C4-2B (cell line): ENCODE measurements around the gene RAB40A.

Experiments used
- H3K27ac ChIP-seq: fragments of 450-650 bp; 2 replicates; pipeline ENCODE4 v1.5.1; 2017
- ZFX ChIP-seq: fragments of 450-650 bp; IDR thresholded peaks from 2 replicates; pipeline ENCODE4 v1.6.1; 2017
- TF ChIP-seq, protein P1 (sequence below): fragments of 450-650 bp; conservative IDR thresholded peaks from 2 replicates; pipeline ENCODE4 v1.5.1; 2017; ENCODE audit warnings: mild to moderate bottlenecking

Gene RAB40A

GRCh38 chrX:103536732-103537131 lies 17.4 kb upstream of the RAB40A start:
- no peak for TF ChIP-seq ZFX
- TF ChIP-seq, protein P1, sequence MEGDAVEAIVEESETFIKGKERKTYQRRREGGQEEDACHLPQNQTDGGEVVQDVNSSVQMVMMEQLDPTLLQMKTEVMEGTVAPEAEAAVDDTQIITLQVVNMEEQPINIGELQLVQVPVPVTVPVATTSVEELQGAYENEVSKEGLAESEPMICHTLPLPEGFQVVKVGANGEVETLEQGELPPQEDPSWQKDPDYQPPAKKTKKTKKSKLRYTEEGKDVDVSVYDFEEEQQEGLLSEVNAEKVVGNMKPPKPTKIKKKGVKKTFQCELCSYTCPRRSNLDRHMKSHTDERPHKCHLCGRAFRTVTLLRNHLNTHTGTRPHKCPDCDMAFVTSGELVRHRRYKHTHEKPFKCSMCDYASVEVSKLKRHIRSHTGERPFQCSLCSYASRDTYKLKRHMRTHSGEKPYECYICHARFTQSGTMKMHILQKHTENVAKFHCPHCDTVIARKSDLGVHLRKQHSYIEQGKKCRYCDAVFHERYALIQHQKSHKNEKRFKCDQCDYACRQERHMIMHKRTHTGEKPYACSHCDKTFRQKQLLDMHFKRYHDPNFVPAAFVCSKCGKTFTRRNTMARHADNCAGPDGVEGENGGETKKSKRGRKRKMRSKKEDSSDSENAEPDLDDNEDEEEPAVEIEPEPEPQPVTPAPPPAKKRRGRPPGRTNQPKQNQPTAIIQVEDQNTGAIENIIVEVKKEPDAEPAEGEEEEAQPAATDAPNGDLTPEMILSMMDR, result no peak
- H3K27ac ChIP-seq, result no peak overlapping the region

DNA sequence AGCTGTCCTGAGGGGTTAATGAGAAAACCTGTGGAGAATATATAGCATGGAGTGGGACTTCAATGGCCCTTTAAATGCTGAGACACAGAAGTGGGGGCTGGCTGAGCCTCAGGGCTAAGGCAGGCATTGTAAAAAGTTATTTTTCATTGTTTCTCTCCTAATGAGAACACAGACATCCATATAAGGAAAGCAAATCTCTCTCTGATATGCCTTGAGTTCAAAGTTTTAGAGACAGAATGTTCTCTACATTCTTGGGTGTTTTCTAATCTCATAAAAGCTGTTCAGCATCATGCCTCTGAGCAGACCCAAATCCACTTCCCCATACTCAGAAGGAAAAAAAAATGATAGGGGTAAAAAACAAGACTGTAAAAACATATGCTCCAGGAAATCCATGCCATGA lies 16.8 kb upstream of the RAB40A start:
- H3K27ac ChIP-seq, result no peak overlapping the region
- TF ChIP-seq, protein P1, result no peak
- TF ChIP-seq ZFX, result no peak

DNA sequence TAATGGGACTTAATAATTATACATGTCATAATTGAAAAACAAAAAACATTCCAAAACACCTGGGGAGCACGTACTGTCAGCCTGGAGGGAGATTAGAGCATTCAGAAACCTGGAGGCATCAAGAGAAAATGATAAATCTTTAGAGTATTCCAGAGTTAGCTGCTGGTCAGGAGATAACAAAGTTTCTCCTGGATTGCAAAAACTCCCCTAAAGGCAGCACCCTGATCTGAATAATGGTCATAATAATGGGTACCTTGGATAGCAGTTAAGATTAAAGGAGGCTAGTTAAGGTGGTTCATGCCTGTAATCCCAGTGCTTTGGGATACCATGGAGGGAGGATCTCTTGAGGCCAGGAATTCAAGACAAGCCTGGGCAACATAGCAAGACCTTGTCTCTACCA lies 15.9 kb upstream of the RAB40A start:
- TF ChIP-seq, protein P1, result no peak
- TF ChIP-seq ZFX, result no peak
- H3K27ac ChIP-seq, result no peak overlapping the region

- TF ChIP-seq ZFX, result no peak
- TF ChIP-seq, protein P1, result peak; percentile 73
- no peak overlapping the region for H3K27ac ChIP-seq
Observed at GRCh38 chrX:103533511-103534216, 14.4 kb upstream of the RAB40A start.

DNA sequence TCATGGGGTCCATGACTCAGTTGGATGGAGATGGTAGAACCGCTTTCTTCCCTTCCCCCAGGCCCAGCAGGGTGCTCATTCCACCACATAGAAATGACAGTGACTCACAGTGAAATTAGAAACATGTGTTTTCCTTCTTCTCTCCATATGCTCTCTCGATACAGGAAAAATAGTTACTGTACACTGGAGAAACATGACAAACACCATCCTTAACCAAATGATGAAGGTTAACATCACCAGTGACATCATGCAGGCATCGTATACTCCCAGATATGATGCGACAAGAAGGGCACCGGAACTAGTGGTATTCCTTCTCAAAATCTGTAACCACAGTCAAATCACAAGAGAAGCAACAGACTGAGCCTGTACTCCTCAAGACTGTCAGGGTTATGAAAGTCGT lies 11.7 kb upstream of the RAB40A start:
- TF ChIP-seq, protein P1, result no peak
- no peak for TF ChIP-seq ZFX
- H3K27ac ChIP-seq, result no peak overlapping the region

- no peak overlapping the region for H3K27ac ChIP-seq
- TF ChIP-seq, protein P1, result no peak
- no peak for TF ChIP-seq ZFX
Observed at GRCh38 chrX:103530545-103530944, 11.3 kb upstream of the RAB40A start.

GRCh38 chrX:103529550-103529949 lies 10.3 kb upstream of the RAB40A start:
- no peak for TF ChIP-seq ZFX
- TF ChIP-seq, protein P1, result no peak
- no peak overlapping the region for H3K27ac ChIP-seq
